Suprapubic skin (tissue), 4 donors: Measurements from ENCODE around the gene UBTD2. TPM values are rescaled to one million over a fixed set of nuclear protein-coding genes. Genes with fewer than 3 reads are reported as not detected.

Source experiments
- DNase-seq, 2 donors: peaks; one replicate each; pipeline ENCODE4 v3.0.0-alpha.2; 2019; ENCODE audit warnings: low spot score in 2 of 2
- H3K27ac ChIP-seq: fragments of 200-600 bp; sonication (generic); one replicate; pipeline ENCODE4 v1.5.1; 2019
- H3K27me3 ChIP-seq: fragments of 200-600 bp; sonication (generic); one replicate; pipeline ENCODE4 v1.5.1; 2019
- H3K36me3 ChIP-seq: fragments of 200-600 bp; sonication (generic); one replicate; pipeline ENCODE4 v1.5.1; 2019
- H3K4me1 ChIP-seq: fragments of 200-600 bp; sonication (generic); one replicate; pipeline ENCODE4 v1.5.1; 2019
- H3K4me3 ChIP-seq: fragments of 200-600 bp; sonication (generic); one replicate; pipeline ENCODE4 v1.5.1; 2019; ENCODE audit warnings: mild to moderate bottlenecking
- H3K9me3 ChIP-seq: fragments of 200-600 bp; sonication (generic); one replicate; pipeline ENCODE4 v1.5.1; 2019
- EP300 ChIP-seq: sonication (generic); formaldehyde crosslinking; IDR thresholded peaks from one replicate; pipeline ENCODE4 v1.6.1; 2017; ENCODE audit warnings: antibody characterized with exemption
- POLR2A ChIP-seq, 2 donors: fragments of 450-650 bp; IDR thresholded peaks; one replicate each; pipeline ENCODE4 v1.6.1; 2017; ENCODE audit warnings: antibody characterized with exemption in 2 of 2, mild to moderate bottlenecking in 2 of 2, moderate library complexity in 2 of 2
- POLR2AphosphoS5 ChIP-seq, 3 donors: sonication (generic); formaldehyde crosslinking; IDR thresholded peaks; one replicate each; pipeline ENCODE4 v1.6.1; 2017; ENCODE audit warnings: antibody characterized with exemption in 3 of 3
- WGBS: methylation state at CpG from one replicate; pipeline ENCODE4 v1.1.5; 2018; 5-methylcytosine and 5-hydroxymethylcytosine counted together
- total RNA-seq, 4 donors: library from RNA; depleted of rRNA; stranded (reverse); fragments of >200 nt; gene quantifications; one replicate each; pipeline ENCODE4 v1.1.0, GENCODE V29; 2016
- TF ChIP-seq, protein P1 (sequence below), 2 donors: fragments of 200-600 bp in 1 of 2; fragments of 450-650 bp in 1 of 2; sonication (generic) in 1 of 2; IDR thresholded peaks; one replicate each; pipeline ENCODE4 v1.5.1; 2016 to 2019; ENCODE audit warnings: antibody characterized with exemption in 2 of 2, mild to moderate bottlenecking in 1 of 2, moderate library complexity in 1 of 2

Gene UBTD2
- total RNA-seq, 4 donors from 2014 or later, result 7.0 to 14.6 (median 12.8) TPM

DNA sequence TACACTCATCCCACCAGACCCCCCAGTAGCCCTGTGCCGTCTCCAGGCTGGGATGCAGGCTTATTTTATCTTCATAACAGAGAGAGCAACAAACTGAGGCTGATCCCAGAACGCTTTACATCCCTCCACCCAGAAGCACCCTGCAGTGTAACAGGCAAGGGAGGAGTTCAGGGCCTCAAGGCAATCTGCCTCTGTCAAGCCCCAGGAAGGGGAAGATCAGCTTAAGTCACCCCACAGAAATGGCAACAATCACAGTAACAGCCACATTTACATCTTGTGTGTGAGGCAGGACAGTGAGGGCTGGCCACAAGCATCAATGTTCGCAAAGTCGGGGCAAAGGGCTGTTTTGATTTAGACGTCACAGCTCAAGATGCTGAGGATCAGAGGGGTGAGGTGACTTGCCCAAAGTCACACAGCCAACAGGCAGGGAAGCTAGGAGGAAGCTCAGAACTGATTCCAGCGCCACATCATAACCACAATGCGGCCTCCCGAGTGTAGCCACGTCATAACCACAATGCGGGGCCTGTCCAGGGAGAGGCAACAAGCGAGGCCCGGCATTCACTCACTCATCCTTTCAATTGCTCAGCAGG lies 109.9 kb downstream of the UBTD2 start:
- 83% methylated on average over 12 of the region's 12 CpGs for WGBS
- DNase-seq, result no peak
- Histone ChIP-seq H3K27ac (no peak overlapping the region), H3K27me3 (no peaks in the 10 kb centered on the region), H3K4me1 (peaks cover 37% of the 10 kb centered on the region), H3K4me3 (no peak overlapping the region), H3K36me3 (no peaks in the 10 kb centered on the region), H3K9me3 (no peaks in the 10 kb centered on the region)
- TF ChIP-seq POLR2AphosphoS5 (IDR thresholded peaks at IDR 0.05), result no peak
- TF ChIP-seq POLR2A (IDR thresholded peaks at IDR 0.05), result no peak
- TF ChIP-seq, protein P1, sequence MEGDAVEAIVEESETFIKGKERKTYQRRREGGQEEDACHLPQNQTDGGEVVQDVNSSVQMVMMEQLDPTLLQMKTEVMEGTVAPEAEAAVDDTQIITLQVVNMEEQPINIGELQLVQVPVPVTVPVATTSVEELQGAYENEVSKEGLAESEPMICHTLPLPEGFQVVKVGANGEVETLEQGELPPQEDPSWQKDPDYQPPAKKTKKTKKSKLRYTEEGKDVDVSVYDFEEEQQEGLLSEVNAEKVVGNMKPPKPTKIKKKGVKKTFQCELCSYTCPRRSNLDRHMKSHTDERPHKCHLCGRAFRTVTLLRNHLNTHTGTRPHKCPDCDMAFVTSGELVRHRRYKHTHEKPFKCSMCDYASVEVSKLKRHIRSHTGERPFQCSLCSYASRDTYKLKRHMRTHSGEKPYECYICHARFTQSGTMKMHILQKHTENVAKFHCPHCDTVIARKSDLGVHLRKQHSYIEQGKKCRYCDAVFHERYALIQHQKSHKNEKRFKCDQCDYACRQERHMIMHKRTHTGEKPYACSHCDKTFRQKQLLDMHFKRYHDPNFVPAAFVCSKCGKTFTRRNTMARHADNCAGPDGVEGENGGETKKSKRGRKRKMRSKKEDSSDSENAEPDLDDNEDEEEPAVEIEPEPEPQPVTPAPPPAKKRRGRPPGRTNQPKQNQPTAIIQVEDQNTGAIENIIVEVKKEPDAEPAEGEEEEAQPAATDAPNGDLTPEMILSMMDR (IDR thresholded peaks at IDR 0.05), result no peak
- TF ChIP-seq EP300, result no peak

- H3K36me3 ChIP-seq, result no peaks in the 10 kb centered on the region
- TF ChIP-seq, protein P1 (IDR thresholded peaks at IDR 0.05), result no peak
- TF ChIP-seq EP300, result no peak
- no peak for TF ChIP-seq POLR2AphosphoS5 (IDR thresholded peaks at IDR 0.05)
- TF ChIP-seq POLR2A (IDR thresholded peaks at IDR 0.05), result no peak
- no peak for DNase-seq
- no peak overlapping the region for H3K4me3 ChIP-seq
- H3K9me3 ChIP-seq, result no peaks in the 10 kb centered on the region
- 79% methylated on average over 10 of the region's 12 CpGs for WGBS
- H3K4me1 ChIP-seq, result peaks cover 43% of the 10 kb centered on the region
- no peak overlapping the region for H3K27ac ChIP-seq
- no peaks in the 10 kb centered on the region for H3K27me3 ChIP-seq
Observed at GRCh38 chr5:172172912-172173563, 110.5 kb downstream of the UBTD2 start.

- 83% methylated on average over 8 of the region's 8 CpGs for WGBS
- no peak for DNase-seq
- H3K27me3 ChIP-seq, result no peaks in the 10 kb centered on the region
- TF ChIP-seq, protein P1 (IDR thresholded peaks at IDR 0.05), result no peak
- no peak for TF ChIP-seq POLR2A (IDR thresholded peaks at IDR 0.05)
- TF ChIP-seq EP300, result no peak
- no peak for TF ChIP-seq POLR2AphosphoS5 (IDR thresholded peaks at IDR 0.05)
- H3K9me3 ChIP-seq, result no peaks in the 10 kb centered on the region
- H3K4me1 ChIP-seq, result peaks cover 47% of the 10 kb centered on the region
- H3K27ac ChIP-seq, result no peak overlapping the region
- no peaks in the 10 kb centered on the region for H3K36me3 ChIP-seq
- no peak overlapping the region for H3K4me3 ChIP-seq
Observed at GRCh38 chr5:172171118-172171517, 112.4 kb downstream of the UBTD2 start.

- no peak overlapping the region for H3K4me3 ChIP-seq
- WGBS, result 35% methylated on average over 9 of the region's 9 CpGs
- H3K36me3 ChIP-seq, result no peaks in the 10 kb centered on the region
- no peaks in the 10 kb centered on the region for H3K9me3 ChIP-seq
- TF ChIP-seq, protein P1 (IDR thresholded peaks at IDR 0.05), result no peak
- no peak for TF ChIP-seq POLR2AphosphoS5 (IDR thresholded peaks at IDR 0.05)
- TF ChIP-seq POLR2A (IDR thresholded peaks at IDR 0.05), result no peak
- no peak for TF ChIP-seq EP300
- peaks cover 47% of the 10 kb centered on the region for H3K4me1 ChIP-seq
- no peak for DNase-seq
- H3K27ac ChIP-seq, result no peak overlapping the region
- H3K27me3 ChIP-seq, result no peaks in the 10 kb centered on the region
Observed at GRCh38 chr5:172170251-172170701, 113.3 kb downstream of the UBTD2 start.

GRCh38 chr5:172169216-172169615 lies 114.3 kb downstream of the UBTD2 start:
- WGBS, result 94% methylated on average over 2 of the region's 2 CpGs
- TF ChIP-seq POLR2AphosphoS5 (IDR thresholded peaks at IDR 0.05) (no peak), EP300 (no peak), POLR2A (IDR thresholded peaks at IDR 0.05) (no peak)
- TF ChIP-seq, protein P1 (IDR thresholded peaks at IDR 0.05), result no peak
- DNase-seq, result no peak
- Histone ChIP-seq H3K27ac (no peak overlapping the region), H3K36me3 (no peaks in the 10 kb centered on the region), H3K4me3 (no peak overlapping the region), H3K4me1 (peaks cover 45% of the 10 kb centered on the region), H3K9me3 (no peaks in the 10 kb centered on the region), H3K27me3 (no peaks in the 10 kb centered on the region)
